MCF 10A (cell line): ENCODE data around the gene LIG3. TPM values are rescaled to one million over a fixed set of nuclear protein-coding genes. Genes with fewer than 3 reads are reported as not detected.
"Not testable (repeated sequence)": the region's sequence is repeated elsewhere in the genome, so short reads cannot be mapped to it uniquely, and the experiment has no call there.

Experiments
- Bru-seq: library from RNA; stranded (reverse); fragments of 400-500 nt; gene quantifications from one replicate; lab custom pipeline; 2021; lab: Mats Ljungman, UMichigan
- BruChase-seq, 2 experiments: library from RNA; stranded (reverse); fragments of 400-500 nt; gene quantifications; one replicate each; lab custom pipeline; 2021; lab: Mats Ljungman, UMichigan
- BruUV-seq: library from RNA; stranded (reverse); fragments of 400-500 nt; replicated peaks from 2 replicates; lab custom pipeline; 2021; lab: Mats Ljungman, UMichigan
- CTCF ChIA-PET: fragments of 300-600 bp; sonication (Branson Sonifier 250); formaldehyde crosslinking; extraction: SDS; loops from one replicate; lab custom pipeline; 2021; ENCODE audit warnings: antibody characterized with exemption, inconsistent platforms; lab: Yijun Ruan, JAX
- POLR2A ChIA-PET: fragments of 300-600, 350-650 bp; sonication (Branson Sonifier 250); formaldehyde crosslinking; extraction: SDS; loops from one replicate; lab custom pipeline; 2020; ENCODE audit warnings: antibody characterized with exemption, inconsistent platforms; lab: Yijun Ruan, JAX
- DNase-seq: peaks from one replicate; pipeline ENCODE4 v3.0.0-alpha.2; 2018; ENCODE audit not compliant: unreplicated experiment
- H3K27ac Mint-ChIP-seq: one replicate; pipeline ENCODE4 v1.8.0; 2022; ENCODE audit warnings: mild to moderate bottlenecking, low read depth, mixed read lengths; ENCODE audit not compliant: unreplicated experiment
- H3K27me3 Mint-ChIP-seq: one replicate; pipeline ENCODE4 v1.8.0; 2022; ENCODE audit warnings: mixed read lengths; ENCODE audit not compliant: insufficient read depth, unreplicated experiment
- H3K36me3 Mint-ChIP-seq: one replicate; pipeline ENCODE4 v1.8.0; 2022; ENCODE audit warnings: mild to moderate bottlenecking, moderate library complexity, mixed read lengths; ENCODE audit not compliant: insufficient read depth, unreplicated experiment
- H3K4me1 Mint-ChIP-seq: one replicate; pipeline ENCODE4 v1.8.0; 2022; ENCODE audit warnings: mixed read lengths; ENCODE audit not compliant: insufficient read depth, unreplicated experiment
- H3K4me3 Mint-ChIP-seq: one replicate; pipeline ENCODE4 v1.8.0; 2022; ENCODE audit warnings: mild to moderate bottlenecking, moderate library complexity, mixed read lengths; ENCODE audit not compliant: unreplicated experiment
- H3K9me3 Mint-ChIP-seq: one replicate; pipeline ENCODE4 v1.8.0; 2022; ENCODE audit warnings: mixed read lengths; ENCODE audit not compliant: unreplicated experiment
- CTCF ChIP-seq: fragments of 200-600 bp; IDR thresholded peaks from one replicate; pipeline ENCODE4 v1.8.0; 2022; ENCODE audit warnings: antibody characterized with exemption, mild to moderate bottlenecking; ENCODE audit not compliant: unreplicated experiment
- intact Hi-C: fragments of 100-400 bp; cut with micrococcal nuclease; formaldehyde crosslinking; loops from 2 replicates; pipeline ENCODE4 v1.14.1; 2022
- long read RNA-seq: library from polyadenylated mRNA; stranded (forward); transcript quantifications from one replicate; pipeline ENCODE4 v2.0.0, GENCODE V29; 2022
- total RNA-seq: library from RNA; stranded (reverse); gene quantifications from 2 replicates; pipeline ENCODE4 v1.2.3, GENCODE V29; 2022

The LIG3 gene
- 31.1 and 39.7 TPM in 2 replicates for total RNA-seq
- percentile 72 among the genes with signal in this experiment for Bru-seq, nascent RNA
- BruChase-seq, experiment 1, labeled RNA remaining after a 6-hour chase = percentile 76 among the genes with signal in this experiment
- BruChase-seq, experiment 2, labeled RNA remaining after a 2-hour chase = percentile 71 among the genes with signal in this experiment
- long read RNA-seq, full-length matches to known transcripts = 44 of 67 reads
- long read RNA-seq, partial matches to known transcripts = 8 of 67 reads
- long read RNA-seq, other reads (novel, unspliced or antisense) = 15 of 67 reads

GRCh38 chr17:34980353-34980680 lies at the start of gene LIG3:
LIG3 (plus strand) TSS chr17:34980512; CDS start chr17:34983006, 2,494 bp downstream.
- H3K9me3 Mint-ChIP-seq = no peaks in the 10 kb centered on the region
- peak; percentile 93 for DNase-seq
- H3K36me3 Mint-ChIP-seq = peaks cover 11% of the 10 kb centered on the region
- peaks cover 27% of the 10 kb centered on the region for H3K4me1 Mint-ChIP-seq
- TF ChIP-seq CTCF = no peak
- no TSS peak for BruUV-seq
- intact Hi-C loops = loop anchor here (5.0 kb wide), 3 partner anchors 107 to 558 kb away; no protein-coding TSS in a partner anchor
- H3K27ac Mint-ChIP-seq = peak within 1 kb of the TSS; percentile 89
- peak within 1 kb of the TSS; percentile 75 for H3K4me3 Mint-ChIP-seq
- H3K27me3 Mint-ChIP-seq = no peaks in the 10 kb centered on the region
- POLR2A ChIA-PET = interaction anchor here (0.6 to 6.1 kb wide), 17 partner anchors 12 to 588 kb away, joined by 3 to 53 read pairs (median 4); partner anchors contain the start of genes CCT6B, RFFL, SLFN5 and ZNF830
- CTCF ChIA-PET = interaction anchor here (0.5 to 1.9 kb wide), 5 partner anchors 10 to 638 kb away, joined by 3 to 12 read pairs (median 4); partner anchors contain the start of gene RAD51D

- intact Hi-C loops, H3K27ac Mint-ChIP-seq, DNase-seq, H3K27me3 Mint-ChIP-seq, H3K9me3 Mint-ChIP-seq, H3K4me3 Mint-ChIP-seq, BruUV-seq, CTCF ChIA-PET, H3K36me3 Mint-ChIP-seq, H3K4me1 Mint-ChIP-seq: not testable (repeated sequence)
- POLR2A ChIA-PET = interaction anchor here (1.2 kb wide), 1 partner anchor 10 kb away, joined by 8 read pairs; the partner anchor contains the start of genes CCT6B and ZNF830
Observed at GRCh38 chr17:34950780-34951179, 29.5 kb upstream of the LIG3 start.

GRCh38 chr17:34958438-34958837 lies 21.9 kb upstream of the LIG3 start:
- intact Hi-C loops = no loop called here
- ChIA-PET CTCF (interaction anchor here (0.5 to 1.2 kb wide), 2 partner anchors 23 to 1175 kb away, joined by 3 read pairs; no protein-coding TSS in a partner anchor), POLR2A (interaction anchor here (0.6 to 1.2 kb wide), 3 partner anchors 19 to 24 kb away, joined by 3 to 5 read pairs (median 3); no protein-coding TSS in a partner anchor)
- H3K9me3 Mint-ChIP-seq = no peaks in the 10 kb centered on the region
- peaks cover 10% of the 10 kb centered on the region for H3K4me1 Mint-ChIP-seq
- DNase-seq = no peak
- no peaks in the 10 kb centered on the region for H3K27me3 Mint-ChIP-seq
- no peak overlapping the region for H3K27ac Mint-ChIP-seq
- no TSS peak for BruUV-seq
- H3K4me3 Mint-ChIP-seq = no peak overlapping the region
- no peak for TF ChIP-seq CTCF
- peaks cover 7% of the 10 kb centered on the region for H3K36me3 Mint-ChIP-seq

DNA sequence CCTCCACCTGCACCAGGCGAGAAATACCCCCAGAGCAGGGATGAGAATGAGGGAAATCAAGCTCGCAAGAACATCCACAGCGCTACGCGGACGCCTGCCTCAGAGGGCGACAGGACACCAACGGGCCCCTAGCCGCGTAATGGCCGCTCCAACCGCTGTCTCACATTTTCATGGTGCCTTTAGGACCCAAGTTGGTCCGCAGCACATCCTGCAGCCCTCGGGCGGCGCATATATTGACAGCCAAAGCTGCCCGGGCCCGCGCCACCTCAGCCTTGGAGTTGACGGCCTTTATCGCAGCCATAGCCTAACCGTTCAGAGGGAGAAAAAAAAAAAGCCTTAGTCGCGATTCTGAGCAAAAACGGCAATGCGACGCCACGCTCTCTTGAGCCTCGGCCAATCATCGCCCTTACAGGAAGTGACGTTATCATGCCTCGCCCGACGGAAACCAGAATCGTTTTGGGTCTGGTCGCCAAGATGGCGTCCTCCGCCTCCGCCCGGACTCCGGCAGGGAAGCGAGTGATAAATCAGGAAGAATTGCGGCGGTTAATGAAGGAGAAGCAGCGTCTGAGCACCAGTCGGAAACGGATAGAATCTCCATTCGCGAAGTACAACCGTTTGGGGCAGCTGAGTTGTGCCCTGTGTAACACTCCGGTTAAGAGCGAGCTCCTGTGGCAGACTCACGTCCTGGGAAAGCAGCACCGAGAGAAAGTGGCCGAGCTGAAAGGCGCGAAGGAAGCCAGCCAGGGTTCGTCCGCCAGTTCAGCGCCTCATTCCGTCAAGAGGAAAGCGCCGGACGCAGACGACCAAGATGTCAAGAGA lies 19.0 kb upstream of the LIG3 start, which contains the start of the genes CCT6B and ZNF830:
CCT6B (minus strand) TSS at position 368 of the 819 bp plus-strand sequence; CDS start at position 301, 67 bp downstream.
ZNF830 (plus strand) TSS at position 448 of the 819 bp plus-strand sequence; CDS start at position 475, 27 bp downstream.
- TF ChIP-seq CTCF = no peak
- no peaks in the 10 kb centered on the region for H3K9me3 Mint-ChIP-seq
- intact Hi-C loops = loop anchor here (1.0 kb wide), 1 partner anchor 20 kb away; no protein-coding TSS in a partner anchor
- DNase-seq = peak; percentile 95
- BruUV-seq = no TSS peak
- peak within 1 kb of the TSS; percentile 100 for H3K27ac Mint-ChIP-seq
- ChIA-PET CTCF (interaction anchor here (0.6 to 1.4 kb wide), 3 partner anchors 158 to 602 kb away, joined by 3 to 5 read pairs (median 4); partner anchors contain the start of gene RAD51D), POLR2A (interaction anchor here (0.6 to 2.7 kb wide), 10 partner anchors 11 to 607 kb away, joined by 3 to 53 read pairs (median 4); partner anchors contain the start of genes LIG3 and SLFN5)
- H3K4me1 Mint-ChIP-seq = peaks cover 16% of the 10 kb centered on the region
- no peaks in the 10 kb centered on the region for H3K27me3 Mint-ChIP-seq
- H3K4me3 Mint-ChIP-seq = peak within 1 kb of the TSS; percentile 93
- peaks cover 30% of the 10 kb centered on the region for H3K36me3 Mint-ChIP-seq
